GM21786 (cell line): ENCODE data around the gene ERGIC1.

Experiments
- ATAC-seq: cut with Tn5 transposase; IDR thresholded peaks from one replicate; pipeline ENCODE4 v1.9.1; 2021; ENCODE audit not compliant: unreplicated experiment

ERGIC1 gene

GRCh38 chr5:172898843-172899369 lies 64.9 kb downstream of the ERGIC1 start:
- no peak for ATAC-seq

- ATAC-seq, result no peak
Observed at GRCh38 chr5:172899436-172899835, 65.4 kb downstream of the ERGIC1 start.

- ATAC-seq, result no peak
Observed at GRCh38 chr5:172901012-172901780, 67.1 kb downstream of the ERGIC1 start.

GRCh38 chr5:172901788-172902496 lies 67.9 kb downstream of the ERGIC1 start:
- ATAC-seq, result no peak

GRCh38 chr5:172902497-172903472 lies 68.7 kb downstream of the ERGIC1 start:
- no peak for ATAC-seq

GRCh38 chr5:172903790-172904189 lies 69.7 kb downstream of the ERGIC1 start:
- ATAC-seq, result no peak

- no peak for ATAC-seq
Observed at GRCh38 chr5:172904312-172904642, 70.2 kb downstream of the ERGIC1 start.

- no peak for ATAC-seq
Observed at GRCh38 chr5:172904643-172905345, 70.7 kb downstream of the ERGIC1 start.

- no peak for ATAC-seq
Observed at GRCh38 chr5:172905346-172906140, 71.5 kb downstream of the ERGIC1 start.

GRCh38 chr5:172906436-172906835 lies 72.4 kb downstream of the ERGIC1 start:
- ATAC-seq, result peak; percentile 51

GRCh38 chr5:172906888-172907287 lies 72.8 kb downstream of the ERGIC1 start:
- ATAC-seq, result no peak

GRCh38 chr5:172907657-172908056 lies 73.6 kb downstream of the ERGIC1 start:
- ATAC-seq, result no peak

- no peak for ATAC-seq
Observed at GRCh38 chr5:172908662-172909061, 74.6 kb downstream of the ERGIC1 start.

- no peak for ATAC-seq
Observed at GRCh38 chr5:172909931-172910502, 76.0 kb downstream of the ERGIC1 start.

GRCh38 chr5:172910828-172911627 lies 77.0 kb downstream of the ERGIC1 start:
- ATAC-seq, result peak; percentile 55

- no peak for ATAC-seq
Observed at GRCh38 chr5:172911628-172911880, 77.5 kb downstream of the ERGIC1 start.

- ATAC-seq, result no peak
Observed at GRCh38 chr5:172911976-172912375, 77.9 kb downstream of the ERGIC1 start.

GRCh38 chr5:172913117-172913850 lies 79.2 kb downstream of the ERGIC1 start:
- no peak for ATAC-seq
